Endothelial cell of umbilical vein (primary cell): ENCODE data around the gene CIROP. TPM values are rescaled to one million over a fixed set of nuclear protein-coding genes. Genes with fewer than 3 reads are reported as not detected.

Experiments
- BruUV-seq: library from RNA; stranded (reverse); fragments of 400-500 nt; replicated peaks from 2 replicates; lab custom pipeline; 2021; lab: Mats Ljungman, UMichigan
- CTCF ChIA-PET: fragments of 300-600, 350-600 bp; sonication (Branson Sonifier 250); formaldehyde crosslinking; loops from one replicate; lab custom pipeline; 2021; ENCODE audit warnings: antibody characterized with exemption, inconsistent platforms; lab: Charles Lee
- POLR2A ChIA-PET: fragments of 300-600, 350-600 bp; sonication (Branson Sonifier 250); formaldehyde crosslinking; loops from one replicate; lab custom pipeline; 2021; ENCODE audit warnings: antibody characterized with exemption, inconsistent platforms; lab: Charles Lee
- DNase-seq: peaks from one replicate; pipeline ENCODE4 v3.0.0-alpha.2; 2011; ENCODE audit warnings: low read depth, low spot score
- FAIRE-seq: peaks from 2 replicates; lab custom pipeline; 2011; peaks lifted over from hg19 to GRCh38; lab: Jason Lieb, UNC
- H2AFZ ChIP-seq: 2 replicates; pipeline ENCODE4 v1.6.0; 2012; ENCODE audit warnings: low read depth, low read length, control low read depth, inconsistent platforms
- H3K27ac ChIP-seq: 2 replicates; pipeline ENCODE4 v1.5.1; 2011; ENCODE audit warnings: low read depth, mild to moderate bottlenecking, control low read depth, low read length, moderate library complexity; ENCODE audit not compliant: insufficient read depth
- H3K27me3 ChIP-seq, 2 experiments: 2 replicates each; pipeline versions ENCODE4 v1.6.0 to v1.6.1; 2011; ENCODE audit warnings: low read length in 2 of 2, mixed read lengths in 1 of 2; ENCODE audit not compliant: control insufficient read depth in 2 of 2, insufficient read depth in 2 of 2
- H3K36me3 ChIP-seq, 2 experiments: 2 replicates in 1 of 2; 3 replicates in 1 of 2; pipeline ENCODE4 v1.5.1; 2011; ENCODE audit warnings: low read length in 2 of 2, mild to moderate bottlenecking in 1 of 2, moderate library complexity in 1 of 2; ENCODE audit not compliant: control insufficient read depth in 2 of 2, insufficient read depth in 2 of 2; ENCODE audit errors: extremely low read depth in 1 of 2
- H3K4me1 ChIP-seq: 3 replicates; pipeline ENCODE4 v1.5.1; 2011; ENCODE audit warnings: mild to moderate bottlenecking, low read length; ENCODE audit not compliant: control insufficient read depth, insufficient read depth; ENCODE audit errors: extremely low read depth
- H3K4me2 ChIP-seq: 2 replicates; pipeline ENCODE4 v1.6.1; 2011; ENCODE audit warnings: low read length, control low read depth, mixed read lengths; ENCODE audit not compliant: insufficient read depth
- H3K4me3 ChIP-seq, 3 experiments: fragments of 200-600 bp in 1 of 3; sonication (generic), shearing (Covaris generic) in 1 of 3; replicated peaks in 1 of 3; 2 replicates each; pipeline ENCODE4 v1.5.1; 2011 to 2016; ENCODE audit warnings: control low read depth in 3 of 3, low read length in 3 of 3, mild to moderate bottlenecking in 2 of 3, inconsistent platforms in 1 of 3, low read depth in 1 of 3, moderate library complexity in 1 of 3; ENCODE audit not compliant: insufficient read depth in 1 of 3
- H3K79me2 ChIP-seq: 2 replicates; pipeline ENCODE4 v1.6.0; 2012; ENCODE audit warnings: low read length, inconsistent platforms; ENCODE audit not compliant: control insufficient read depth, insufficient read depth
- H3K9ac ChIP-seq: replicated peaks from 2 replicates; pipeline ENCODE3; 2011; ENCODE audit warnings: low read length, control low read depth; ENCODE audit not compliant: insufficient read depth; ENCODE audit errors: extremely low read depth
- H3K9me1 ChIP-seq: replicated peaks from 3 replicates; pipeline ENCODE4 v1.6.0; 2011; ENCODE audit warnings: mild to moderate bottlenecking, low read length; ENCODE audit not compliant: control insufficient read depth, insufficient read depth; ENCODE audit errors: extremely low read depth
- H3K9me3 ChIP-seq: replicated peaks from 2 replicates; pipeline ENCODE4 v1.5.1; 2012; ENCODE audit warnings: low read length, inconsistent platforms; ENCODE audit not compliant: control insufficient read depth, insufficient read depth
- H4K20me1 ChIP-seq: replicated peaks from 2 replicates; pipeline ENCODE3; 2011; ENCODE audit warnings: mild to moderate bottlenecking, low read length; ENCODE audit not compliant: control insufficient read depth, insufficient read depth; ENCODE audit errors: extremely low read depth
- CTCF ChIP-seq, 2 donors: IDR thresholded peaks; 1 replicate in 1 of 2; 2 replicates in 1 of 2; pipeline ENCODE4 v1.5.1; 2011; ENCODE audit warnings: low read length in 2 of 2, mild to moderate bottlenecking in 2 of 2, moderate library complexity in 2 of 2, control low read depth in 1 of 2, inconsistent platforms in 1 of 2, low read depth in 1 of 2; ENCODE audit not compliant: insufficient read depth in 1 of 2; ENCODE audit errors: extremely low read depth in 1 of 2
- EZH2 ChIP-seq: IDR thresholded peaks from 2 replicates; pipeline ENCODE4 v1.6.1; 2012; ENCODE audit warnings: borderline replicate concordance, low read depth, mild to moderate bottlenecking, moderate library complexity, low read length, inconsistent platforms; ENCODE audit not compliant: severe bottlenecking
- FOS ChIP-seq: IDR thresholded peaks from 2 replicates; pipeline ENCODE4 v1.6.1; 2011; ENCODE audit warnings: mild to moderate bottlenecking, low read length, moderate library complexity, borderline replicate concordance; ENCODE audit not compliant: insufficient read depth
- GATA2 ChIP-seq: IDR thresholded peaks from 2 replicates; pipeline ENCODE4 v1.7.0; 2011; ENCODE audit warnings: low read depth, mild to moderate bottlenecking, moderate library complexity, mixed read lengths, low read length; ENCODE audit not compliant: insufficient read length, insufficient read depth
- JUN ChIP-seq: IDR thresholded peaks from 2 replicates; pipeline ENCODE4 v1.6.1; 2011; ENCODE audit warnings: borderline replicate concordance, low read depth; ENCODE audit not compliant: insufficient read length, insufficient read depth
- MYC ChIP-seq: IDR thresholded peaks from one replicate; pipeline ENCODE4 v1.6.1; 2011; ENCODE audit warnings: mild to moderate bottlenecking, low read depth, low read length
- POLR2A ChIP-seq: IDR thresholded peaks from 2 replicates; pipeline ENCODE4 v1.6.1; 2012; ENCODE audit warnings: low read depth, mild to moderate bottlenecking, control low read depth, low read length
- POLR2AphosphoS5 ChIP-seq: IDR thresholded peaks from 2 replicates; pipeline ENCODE4 v1.6.1; 2012; ENCODE audit warnings: low read depth, mild to moderate bottlenecking, control low read depth, low read length, moderate library complexity; ENCODE audit not compliant: insufficient read depth
- dilution Hi-C: fragments of 300-500 bp; cut with MboI; formaldehyde crosslinking; loops from one replicate; pipeline ENCODE4 v1.15.0; 2019; ENCODE audit warnings: low sequenced_read_pairs; ENCODE audit not compliant: extremely low pct_ligation_motif_present
- intact Hi-C: fragments of 100-400 bp; cut with micrococcal nuclease; formaldehyde crosslinking; loops from one replicate; pipeline ENCODE4 v1.10.0; 2022
- polyA plus RNA-seq, 4 experiments: library from polyadenylated mRNA; depleted of rRNA in 3 of 4; stranded (reverse) in 3 of 4; unstranded in 1 of 4; fragments of >200 nt; gene quantifications; 2 replicates each; pipeline versions ENCODE4 v1.2.1 to v1.2.3, GENCODE V29; 2011 to 2012; ENCODE audit warnings: missing spikeins in 1 of 4
- total RNA-seq: library from RNA; stranded (reverse); gene quantifications from 2 replicates; pipeline ENCODE4 v1.2.3, GENCODE V29; 2021
- TF ChIP-seq, protein P1 (sequence below): IDR thresholded peaks from 2 replicates; pipeline ENCODE4 v1.6.1; 2011; ENCODE audit not compliant: insufficient read depth, insufficient read length

The CIROP gene
- total and polyA plus RNA-seq, 2 donors (not counting 3 experiments of a cell fraction or from before 2014, with no cell fraction given), result not detected

DNA sequence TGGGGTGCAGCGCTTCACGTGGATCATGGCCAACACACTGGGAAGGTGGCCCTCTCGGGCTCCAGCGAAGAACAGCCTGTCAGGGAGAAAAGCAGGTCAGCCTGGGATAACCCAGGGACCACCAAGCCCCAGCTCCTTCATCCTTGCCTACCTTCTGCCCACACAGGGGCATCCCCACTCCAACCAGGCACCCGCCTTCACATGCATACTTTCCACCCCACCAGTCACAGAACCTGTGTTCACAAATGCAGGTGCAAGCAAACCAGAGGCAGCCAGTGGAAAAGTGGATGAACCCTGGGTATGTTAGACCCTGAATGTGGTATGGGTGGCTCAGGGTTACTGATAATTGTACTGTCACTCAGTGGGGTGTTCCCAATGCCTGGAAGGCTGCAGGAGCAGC lies 26.7 kb upstream of the CIROP start:
- BruUV-seq, result no TSS peak
- H3K9ac ChIP-seq, result no peak overlapping the region
- H4K20me1 ChIP-seq, result no peaks in the 10 kb centered on the region
- H2AFZ ChIP-seq, result no peak overlapping the region
- no peak for TF ChIP-seq JUN
- TF ChIP-seq FOS, result no peak
- no peak for TF ChIP-seq GATA2
- TF ChIP-seq CTCF (IDR thresholded peaks at IDR 0.05; ENCODE audit: extremely low read depth in 1 of 2, insufficient read depth in 1 of 2, low read depth in 1 of 2, low read length in 2 of 2), result no peak
- no peak for TF ChIP-seq POLR2AphosphoS5
- no peak for TF ChIP-seq MYC
- TF ChIP-seq, protein P1, sequence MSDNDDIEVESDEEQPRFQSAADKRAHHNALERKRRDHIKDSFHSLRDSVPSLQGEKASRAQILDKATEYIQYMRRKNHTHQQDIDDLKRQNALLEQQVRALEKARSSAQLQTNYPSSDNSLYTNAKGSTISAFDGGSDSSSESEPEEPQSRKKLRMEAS, result no peak
- no peak for TF ChIP-seq EZH2
- no peak for TF ChIP-seq POLR2A
- H3K4me3 ChIP-seq, result no peak overlapping the region
- intact Hi-C loops, result no loop called here
- CTCF ChIA-PET, result interaction anchor here (3.7 to 14.5 kb wide), 2 partner anchors 11 to 48 kb away, joined by 70 to 1289 read pairs; partner anchors contain the start of gene SLC7A8
- POLR2A ChIA-PET, result interaction anchor here (0.6 kb wide), 1 partner anchor 14 kb away, joined by 3 read pairs; no protein-coding TSS in a partner anchor
- no peaks in the 10 kb centered on the region for H3K9me1 ChIP-seq
- no peak overlapping the region for H3K4me2 ChIP-seq
- dilution Hi-C loops, result no loop called here
- H3K79me2 ChIP-seq, result no peaks in the 10 kb centered on the region
- FAIRE-seq (no peak), DNase-seq (no peak)
- no peaks in the 10 kb centered on the region for H3K36me3 ChIP-seq
- H3K27ac ChIP-seq, result no peak overlapping the region
- H3K9me3 ChIP-seq, result no peaks in the 10 kb centered on the region
- peaks cover 24% of the 10 kb centered on the region for H3K4me1 ChIP-seq
- no peaks in the 10 kb centered on the region for H3K27me3 ChIP-seq
